ENCODE data around the gene BRWD1. TPM values are rescaled to one million over a fixed set of nuclear protein-coding genes. Genes with fewer than 3 reads are reported as not detected.
"Not testable (repeated sequence)": the region's sequence is repeated elsewhere in the genome, so short reads cannot be mapped to it uniquely, and the experiment has no call there.

Gene BRWD1
- polyA plus RNA-seq, 1 donor from 2014 or later = 38.9 TPM

GRCh38 chr21:39141502-39141901 lies 171.9 kb downstream of the BRWD1 start:
- no peaks in the 10 kb centered on the region for H3K27me3 Mint-ChIP-seq
- H3K9me3 Mint-ChIP-seq = peaks cover 0 to 1% (median 0%) of the 10 kb centered on the region in 3 donors
- no peaks in the 10 kb centered on the region for H3K4me1 Mint-ChIP-seq
- no peak overlapping the region for H3K4me3 Mint-ChIP-seq
- no peak overlapping the region for H3K27ac Mint-ChIP-seq
- no peaks in the 10 kb centered on the region for H3K36me3 Mint-ChIP-seq

- Mint-ChIP-seq H3K27ac (no peak overlapping the region), H3K36me3 (no peaks in the 10 kb centered on the region), H3K4me3 (no peak overlapping the region), H3K9me3 (no peaks in the 10 kb centered on the region), H3K27me3 (no peaks in the 10 kb centered on the region), H3K4me1 (no peaks in the 10 kb centered on the region)
These were observed 175.9 kb downstream of the BRWD1 start for GRCh38 chr21:39137248-39138178.

GRCh38 chr21:39136711-39137110 lies 176.7 kb downstream of the BRWD1 start:
- no peak overlapping the region for H3K4me3 Mint-ChIP-seq
- no peaks in the 10 kb centered on the region for H3K36me3 Mint-ChIP-seq
- H3K27ac Mint-ChIP-seq = no peak overlapping the region
- H3K9me3 Mint-ChIP-seq = no peaks in the 10 kb centered on the region
- H3K4me1 Mint-ChIP-seq = no peaks in the 10 kb centered on the region
- H3K27me3 Mint-ChIP-seq = peaks cover 2% of the 10 kb centered on the region

GRCh38 chr21:39136138-39136537 lies 177.3 kb downstream of the BRWD1 start:
- H3K27ac Mint-ChIP-seq, H3K9me3 Mint-ChIP-seq, H3K4me3 Mint-ChIP-seq, H3K4me1 Mint-ChIP-seq, H3K36me3 Mint-ChIP-seq, H3K27me3 Mint-ChIP-seq: not testable (repeated sequence)

GRCh38 chr21:39134288-39134810 lies 179.1 kb downstream of the BRWD1 start:
- Mint-ChIP-seq H3K27me3 (peaks cover 9% of the 10 kb centered on the region), H3K4me3 (no peak overlapping the region), H3K9me3 (peaks cover 0 to 3% (median 0%) of the 10 kb centered on the region in 3 donors), H3K27ac (no peak overlapping the region), H3K4me1 (no peaks in the 10 kb centered on the region), H3K36me3 (no peaks in the 10 kb centered on the region)

Other genes with a start within 250 kb of the BRWD1 start
- gene PSMG1, start 130.2 kb downstream of the BRWD1 start, polyA plus RNA-seq = 39.4 TPM
- gene HMGN1, start 35.5 kb upstream of the BRWD1 start, polyA plus RNA-seq = 283 TPM
- not detected for gene LCA5L, start 132.1 kb upstream of the BRWD1 start, polyA plus RNA-seq
- gene SH3BGR, start 138.3 kb upstream of the BRWD1 start, polyA plus RNA-seq = 1.5 TPM